GM21619 (cell line): ENCODE data around the gene SKP2.
"Not testable (repeated sequence)": the region's sequence is repeated elsewhere in the genome, so short reads cannot be mapped to it uniquely, and the experiment has no call there.

Experiments used
- ATAC-seq: cut with Tn5 transposase; IDR thresholded peaks from one replicate; pipeline ENCODE4 v1.9.1; 2021; ENCODE audit not compliant: unreplicated experiment

The SKP2 gene

GRCh38 chr5:36156121-36156601 is 4.2 kb downstream of the SKP2 start:
- no peak for ATAC-seq

GRCh38 chr5:36156619-36157018 is 4.7 kb downstream of the SKP2 start:
- no peak for ATAC-seq

GRCh38 chr5:36158144-36158543 is 6.2 kb downstream of the SKP2 start:
- no peak for ATAC-seq

GRCh38 chr5:36160617-36161016 is 8.7 kb downstream of the SKP2 start:
- ATAC-seq = no peak

GRCh38 chr5:36161361-36161760 is 9.4 kb downstream of the SKP2 start:
- no peak for ATAC-seq

- no peak for ATAC-seq
Observed at GRCh38 chr5:36162810-36163486, 11.0 kb downstream of the SKP2 start.

GRCh38 chr5:36164461-36164860 is 12.6 kb downstream of the SKP2 start:
- no peak for ATAC-seq

GRCh38 chr5:36168737-36169136 is 16.8 kb downstream of the SKP2 start:
- no peak for ATAC-seq

- no peak for ATAC-seq
Observed at GRCh38 chr5:36170832-36171424, 19.0 kb downstream of the SKP2 start.

GRCh38 chr5:36172599-36172998 is 20.7 kb downstream of the SKP2 start:
- ATAC-seq = no peak

- no peak for ATAC-seq
Observed at GRCh38 chr5:36173426-36173825, 21.5 kb downstream of the SKP2 start.

- ATAC-seq = no peak
Observed at GRCh38 chr5:36174119-36174518, 22.2 kb downstream of the SKP2 start.

GRCh38 chr5:36175043-36175442 is 23.1 kb downstream of the SKP2 start:
- ATAC-seq = no peak

GRCh38 chr5:36177154-36177553 is 25.2 kb downstream of the SKP2 start:
- ATAC-seq = peak; percentile 97

GRCh38 chr5:36177715-36178523 is 26.0 kb downstream of the SKP2 start:
- no peak for ATAC-seq

GRCh38 chr5:36178524-36178890 is 26.6 kb downstream of the SKP2 start:
- no peak for ATAC-seq

GRCh38 chr5:36179950-36180349 is 28.0 kb downstream of the SKP2 start:
- ATAC-seq = no peak

- ATAC-seq = no peak
Observed at GRCh38 chr5:36180556-36181350, 28.8 kb downstream of the SKP2 start.

GRCh38 chr5:36181774-36182173 is 29.9 kb downstream of the SKP2 start:
- ATAC-seq = no peak

GRCh38 chr5:36184408-36184807 is 32.5 kb downstream of the SKP2 start:
- ATAC-seq = not testable (repeated sequence)

GRCh38 chr5:36193746-36194145 is 41.8 kb downstream of the SKP2 start:
- ATAC-seq = no peak
